ENCODE measurements around the gene FAM83F.

DNA sequence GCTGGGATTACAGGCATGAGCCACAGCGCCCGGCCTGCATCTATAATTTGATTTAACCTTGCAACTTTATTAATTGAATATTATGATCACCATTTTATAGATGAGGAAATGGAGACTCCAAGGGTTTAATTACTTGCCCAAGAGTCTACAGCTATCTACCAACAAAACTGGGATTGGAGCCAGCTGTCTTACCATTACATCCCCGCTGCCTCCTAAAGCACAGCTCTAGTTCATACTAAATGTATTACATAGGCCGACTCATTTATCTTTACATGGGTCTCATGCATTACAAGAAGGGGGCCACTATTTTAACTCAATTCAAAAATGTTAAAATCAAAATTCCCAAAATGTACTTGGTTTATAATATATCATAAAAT lies 48.6 kb upstream of the FAM83F start:
- TF ChIP-seq, protein P1, sequence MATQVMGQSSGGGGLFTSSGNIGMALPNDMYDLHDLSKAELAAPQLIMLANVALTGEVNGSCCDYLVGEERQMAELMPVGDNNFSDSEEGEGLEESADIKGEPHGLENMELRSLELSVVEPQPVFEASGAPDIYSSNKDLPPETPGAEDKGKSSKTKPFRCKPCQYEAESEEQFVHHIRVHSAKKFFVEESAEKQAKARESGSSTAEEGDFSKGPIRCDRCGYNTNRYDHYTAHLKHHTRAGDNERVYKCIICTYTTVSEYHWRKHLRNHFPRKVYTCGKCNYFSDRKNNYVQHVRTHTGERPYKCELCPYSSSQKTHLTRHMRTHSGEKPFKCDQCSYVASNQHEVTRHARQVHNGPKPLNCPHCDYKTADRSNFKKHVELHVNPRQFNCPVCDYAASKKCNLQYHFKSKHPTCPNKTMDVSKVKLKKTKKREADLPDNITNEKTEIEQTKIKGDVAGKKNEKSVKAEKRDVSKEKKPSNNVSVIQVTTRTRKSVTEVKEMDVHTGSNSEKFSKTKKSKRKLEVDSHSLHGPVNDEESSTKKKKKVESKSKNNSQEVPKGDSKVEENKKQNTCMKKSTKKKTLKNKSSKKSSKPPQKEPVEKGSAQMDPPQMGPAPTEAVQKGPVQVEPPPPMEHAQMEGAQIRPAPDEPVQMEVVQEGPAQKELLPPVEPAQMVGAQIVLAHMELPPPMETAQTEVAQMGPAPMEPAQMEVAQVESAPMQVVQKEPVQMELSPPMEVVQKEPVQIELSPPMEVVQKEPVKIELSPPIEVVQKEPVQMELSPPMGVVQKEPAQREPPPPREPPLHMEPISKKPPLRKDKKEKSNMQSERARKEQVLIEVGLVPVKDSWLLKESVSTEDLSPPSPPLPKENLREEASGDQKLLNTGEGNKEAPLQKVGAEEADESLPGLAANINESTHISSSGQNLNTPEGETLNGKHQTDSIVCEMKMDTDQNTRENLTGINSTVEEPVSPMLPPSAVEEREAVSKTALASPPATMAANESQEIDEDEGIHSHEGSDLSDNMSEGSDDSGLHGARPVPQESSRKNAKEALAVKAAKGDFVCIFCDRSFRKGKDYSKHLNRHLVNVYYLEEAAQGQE (IDR thresholded peaks at IDR 0.05; ENCODE audit: low read depth, low read length): no peak
- TF ChIP-seq, protein P2, sequence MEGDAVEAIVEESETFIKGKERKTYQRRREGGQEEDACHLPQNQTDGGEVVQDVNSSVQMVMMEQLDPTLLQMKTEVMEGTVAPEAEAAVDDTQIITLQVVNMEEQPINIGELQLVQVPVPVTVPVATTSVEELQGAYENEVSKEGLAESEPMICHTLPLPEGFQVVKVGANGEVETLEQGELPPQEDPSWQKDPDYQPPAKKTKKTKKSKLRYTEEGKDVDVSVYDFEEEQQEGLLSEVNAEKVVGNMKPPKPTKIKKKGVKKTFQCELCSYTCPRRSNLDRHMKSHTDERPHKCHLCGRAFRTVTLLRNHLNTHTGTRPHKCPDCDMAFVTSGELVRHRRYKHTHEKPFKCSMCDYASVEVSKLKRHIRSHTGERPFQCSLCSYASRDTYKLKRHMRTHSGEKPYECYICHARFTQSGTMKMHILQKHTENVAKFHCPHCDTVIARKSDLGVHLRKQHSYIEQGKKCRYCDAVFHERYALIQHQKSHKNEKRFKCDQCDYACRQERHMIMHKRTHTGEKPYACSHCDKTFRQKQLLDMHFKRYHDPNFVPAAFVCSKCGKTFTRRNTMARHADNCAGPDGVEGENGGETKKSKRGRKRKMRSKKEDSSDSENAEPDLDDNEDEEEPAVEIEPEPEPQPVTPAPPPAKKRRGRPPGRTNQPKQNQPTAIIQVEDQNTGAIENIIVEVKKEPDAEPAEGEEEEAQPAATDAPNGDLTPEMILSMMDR (IDR thresholded peaks at IDR 0.05 in 2 of 3, conservative IDR thresholded peaks at IDR 0.05 in 1 of 3; ENCODE audit: control insufficient read depth in 2 of 3, extremely low read depth in 1 of 3, insufficient read depth in 1 of 3, low read depth in 3 of 3, low read length in 3 of 3): no peak
- TF ChIP-seq EZH2 (IDR thresholded peaks at IDR 0.05; ENCODE audit: borderline replicate concordance, control insufficient read depth, low read depth, low read length): no peak
- TF ChIP-seq TAF1 (IDR thresholded peaks at IDR 0.05; ENCODE audit: borderline replicate concordance, low read depth, low read length): no peak
- TF ChIP-seq ZNF274 (IDR thresholded peaks at IDR 0.05; ENCODE audit: insufficient read depth, insufficient read length): no peak
- no peak for TF ChIP-seq TCF3 (IDR thresholded peaks at IDR 0.05; ENCODE audit: borderline replicate concordance, insufficient read depth, low read depth, low read length)
- no peak for TF ChIP-seq BHLHE40 (IDR thresholded peaks at IDR 0.05; ENCODE audit: borderline replicate concordance in 1 of 2, low read depth in 2 of 2, low read length in 1 of 2)
- TF ChIP-seq POLR2AphosphoS5 (IDR thresholded peaks at IDR 0.05; ENCODE audit: low read length): no peak
- TF ChIP-seq EP300 (IDR thresholded peaks at IDR 0.05; ENCODE audit: borderline replicate concordance in 1 of 2, control insufficient read depth in 1 of 2, low read depth in 2 of 2, low read length in 2 of 2): no peak
- TF ChIP-seq RAD21 (IDR thresholded peaks at IDR 0.05; ENCODE audit: insufficient read depth, low read depth, low read length): no peak

All from GM12878 (cell line).